Muscle layer of colon (tissue), 2 donors: ENCODE results near the gene TSEN34.
"Not testable (repeated sequence)": the region's sequence is repeated elsewhere in the genome, so short reads cannot be mapped to it uniquely, and the experiment has no call there.

Source experiments
- H3K27ac ChIP-seq: one replicate; pipeline ENCODE4 v1.7.0; 2013; ENCODE audit warnings: low read depth, mild to moderate bottlenecking, low read length, moderate library complexity
- H3K27me3 ChIP-seq, 2 donors: one replicate each; pipeline ENCODE4 v1.7.0; 2013; ENCODE audit warnings: low read length in 2 of 2, mild to moderate bottlenecking in 2 of 2; ENCODE audit not compliant: insufficient read depth in 2 of 2, control insufficient read depth in 1 of 2
- H3K36me3 ChIP-seq: one replicate; pipeline ENCODE4 v1.7.0; 2013; ENCODE audit warnings: mild to moderate bottlenecking, low read length; ENCODE audit not compliant: insufficient read depth
- H3K4me1 ChIP-seq: one replicate; pipeline ENCODE4 v1.7.0; 2013; ENCODE audit warnings: mild to moderate bottlenecking, low read length; ENCODE audit not compliant: insufficient read depth
- H3K4me3 ChIP-seq, 2 donors: one replicate each; pipeline ENCODE4 v1.7.0; 2013; ENCODE audit warnings: low read length in 2 of 2, low read depth in 1 of 2, mild to moderate bottlenecking in 1 of 2, moderate library complexity in 1 of 2
- H3K9ac ChIP-seq: one replicate; pipeline ENCODE4 v1.7.0; 2013; ENCODE audit warnings: low read length
- H3K9me3 ChIP-seq: one replicate; pipeline ENCODE4 v1.7.0; 2013; ENCODE audit warnings: mild to moderate bottlenecking, low read length
- donor health status: abdominal sarcoma.
- donor health status: Adenocarcinoma of cecum.

TSEN34 gene

DNA sequence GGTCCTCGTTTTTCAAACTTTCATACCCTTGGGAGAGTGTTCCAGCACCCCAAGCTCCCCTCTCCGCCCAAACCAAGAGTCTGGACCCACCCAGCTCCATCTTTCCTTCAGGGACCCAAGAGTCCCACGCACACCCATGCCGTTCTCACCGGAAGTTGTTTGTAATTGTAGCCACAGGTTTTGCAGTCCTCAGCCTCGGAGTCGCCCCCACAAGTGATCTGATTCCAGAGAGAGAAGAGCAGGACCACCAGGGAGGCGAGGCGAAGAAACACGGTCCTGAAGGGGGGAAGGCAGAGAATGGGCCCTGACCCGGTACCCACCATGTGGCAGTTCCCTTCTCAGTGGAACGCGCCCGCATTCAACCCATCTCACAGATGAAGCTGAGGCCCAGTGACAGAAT is 28.2 kb upstream of the TSEN34 start:
- Histone ChIP-seq H3K27me3 (peaks cover 0 to 22% of the 10 kb centered on the region in 2 donors), H3K27ac (no peak overlapping the region), H3K9me3 (no peaks in the 10 kb centered on the region), H3K4me3 (peak overlapping the region in 1 of 2 donors; percentile 52), H3K4me1 (peaks cover 35% of the 10 kb centered on the region), H3K36me3 (peaks cover 6% of the 10 kb centered on the region), H3K9ac (no peak overlapping the region)

DNA sequence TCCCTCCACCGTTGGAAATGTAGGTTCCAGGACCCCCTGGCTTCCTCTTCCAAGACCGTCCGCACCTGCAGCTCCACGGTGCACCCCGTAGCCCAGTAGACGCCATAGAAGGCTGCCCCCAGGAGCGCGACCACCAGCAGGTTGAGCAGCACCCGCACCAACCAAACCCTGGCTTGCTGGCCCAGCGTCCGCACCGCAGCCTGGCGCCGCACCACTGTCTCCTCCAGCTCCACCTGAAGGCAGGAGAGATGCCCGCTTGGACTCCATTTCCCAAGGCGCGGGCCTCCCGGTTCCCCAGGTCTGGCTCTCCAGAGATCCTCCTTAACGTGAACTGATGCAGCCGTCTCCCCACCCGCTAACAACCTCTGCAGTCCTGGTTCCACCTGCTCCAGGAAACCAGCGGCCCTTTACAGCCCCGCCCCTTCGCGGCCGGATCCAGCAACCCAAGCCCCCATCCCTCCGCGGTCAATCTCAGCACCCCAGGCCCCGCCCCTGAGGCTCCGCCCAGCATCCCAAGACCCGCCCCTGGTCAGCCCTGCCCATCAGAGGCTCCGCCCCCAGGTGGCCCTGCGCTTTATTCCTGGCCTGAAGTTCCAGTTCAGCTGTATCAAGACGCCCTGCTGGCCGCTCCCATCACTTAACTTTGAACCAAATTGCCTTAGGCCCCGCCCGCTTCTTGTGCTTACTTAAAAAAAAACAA is 26.6 kb upstream of the TSEN34 start:
- no peaks in the 10 kb centered on the region for H3K36me3 ChIP-seq
- peaks cover 0 to 27% of the 10 kb centered on the region in 2 donors for H3K27me3 ChIP-seq
- no peak overlapping the region for H3K4me3 ChIP-seq
- no peak overlapping the region for H3K27ac ChIP-seq
- H3K9me3 ChIP-seq: no peaks in the 10 kb centered on the region
- H3K9ac ChIP-seq: no peak overlapping the region
- H3K4me1 ChIP-seq: peaks cover 27% of the 10 kb centered on the region

DNA sequence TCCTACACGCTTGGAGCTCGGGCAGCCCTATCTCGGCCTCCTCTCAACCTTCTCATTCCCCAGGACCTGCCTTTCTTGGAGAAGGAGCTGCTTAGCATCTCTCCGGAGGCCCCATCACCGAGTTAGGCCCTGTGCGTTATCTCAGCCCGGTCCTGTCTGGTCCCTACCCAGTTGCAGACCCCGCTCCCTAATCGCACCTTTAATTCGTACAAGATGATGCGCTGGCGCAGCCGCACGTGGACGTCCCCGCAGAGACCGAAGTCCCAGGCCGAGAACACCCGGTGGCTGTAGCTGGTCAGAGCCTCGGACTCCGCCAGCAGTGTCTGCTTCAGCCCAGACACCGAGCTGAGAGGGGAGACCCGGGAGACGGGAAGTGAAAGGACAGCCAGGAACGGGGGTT is 25.9 kb upstream of the TSEN34 start:
- H3K4me1 ChIP-seq: peaks cover 27% of the 10 kb centered on the region
- H3K36me3 ChIP-seq: no peaks in the 10 kb centered on the region
- no peaks in the 10 kb centered on the region for H3K9me3 ChIP-seq
- no peak overlapping the region for H3K4me3 ChIP-seq
- no peak overlapping the region for H3K9ac ChIP-seq
- H3K27ac ChIP-seq: no peak overlapping the region
- H3K27me3 ChIP-seq: peaks cover 0 to 27% of the 10 kb centered on the region in 2 donors

DNA sequence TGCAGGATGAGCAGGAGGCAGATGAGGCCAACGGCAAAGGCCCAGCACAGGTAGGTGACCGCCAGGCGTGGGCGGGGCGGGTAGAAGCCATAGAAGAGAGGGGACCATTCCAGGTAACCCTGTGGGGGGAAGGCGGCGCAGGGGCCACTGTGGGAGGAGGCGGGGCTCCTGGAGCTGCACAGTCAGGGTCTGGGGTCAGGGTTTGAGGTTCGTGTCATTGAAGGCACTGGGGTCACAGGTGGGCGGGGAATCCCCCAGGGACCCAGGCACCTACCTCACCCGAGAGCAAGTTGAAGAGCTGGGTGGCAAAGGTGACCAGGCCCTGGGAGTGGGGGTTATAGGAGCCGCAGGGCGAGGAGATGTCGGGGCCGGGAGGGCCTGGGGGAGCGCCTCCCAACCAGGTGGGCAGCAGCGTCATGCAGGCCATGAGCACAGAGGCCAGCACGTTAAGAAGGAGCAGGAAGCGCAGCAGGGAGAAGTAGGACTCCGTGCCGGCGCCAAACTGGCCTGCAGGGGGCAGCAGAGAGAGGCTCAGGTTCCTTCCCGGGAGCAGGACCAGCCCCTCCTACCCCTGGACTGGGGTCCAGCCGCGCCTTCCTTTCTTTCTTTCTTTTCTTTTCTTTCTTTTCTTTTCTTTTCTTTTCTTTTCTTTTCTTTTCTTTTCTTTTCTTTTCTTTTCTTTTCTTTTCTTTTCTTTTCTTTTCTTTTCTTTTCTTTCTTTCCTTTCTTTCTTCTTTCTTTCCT is 22.8 kb upstream of the TSEN34 start:
- Histone ChIP-seq H3K27ac (no peak overlapping the region), H3K9ac (no peak overlapping the region)

DNA sequence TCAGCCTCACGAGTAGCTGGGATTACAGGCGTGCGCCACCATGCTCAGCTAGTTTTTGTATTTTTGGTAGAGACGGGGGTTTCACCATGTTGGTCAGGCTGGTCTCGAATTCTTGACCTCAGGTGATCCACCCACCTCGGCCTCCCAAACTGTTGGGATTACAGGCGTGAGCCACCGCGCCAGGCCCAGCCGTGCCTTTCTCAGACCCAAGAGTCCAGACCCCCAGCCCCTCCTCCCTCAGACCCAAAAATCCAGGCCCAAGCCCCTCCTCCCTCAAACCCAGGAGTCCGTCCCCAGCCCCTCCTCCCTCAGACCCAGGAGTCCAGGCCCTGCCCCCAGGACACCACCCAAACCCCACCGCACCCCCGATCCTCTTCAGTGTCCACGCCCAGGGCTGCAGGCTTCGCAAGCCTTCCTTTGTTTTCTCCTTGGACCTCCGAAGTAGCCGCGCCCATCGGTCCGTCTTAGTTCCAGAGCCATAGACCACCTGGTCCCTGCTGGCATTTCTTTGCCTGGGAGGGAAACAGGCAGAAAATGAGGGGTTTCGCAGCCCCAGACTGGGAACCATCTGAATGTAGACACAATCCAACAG is 21.9 kb upstream of the TSEN34 start:
- Histone ChIP-seq H3K36me3 (no peaks in the 10 kb centered on the region), H3K4me3 (no peak overlapping the region), H3K9ac (no peak overlapping the region), H3K27me3 (peaks cover 0 to 48% of the 10 kb centered on the region in 2 donors), H3K27ac (no peak overlapping the region), H3K4me1 (peaks cover 10% of the 10 kb centered on the region), H3K9me3 (no peaks in the 10 kb centered on the region)

More for the DNA sequence above, 22.8 kb upstream of the TSEN34 start:
- peaks cover 11% of the 10 kb centered on the region for H3K4me1 ChIP-seq
- peaks cover 0 to 39% of the 10 kb centered on the region in 2 donors for H3K27me3 ChIP-seq
- no peak overlapping the region for H3K4me3 ChIP-seq
- no peaks in the 10 kb centered on the region for H3K9me3 ChIP-seq
- no peaks in the 10 kb centered on the region for H3K36me3 ChIP-seq

DNA sequence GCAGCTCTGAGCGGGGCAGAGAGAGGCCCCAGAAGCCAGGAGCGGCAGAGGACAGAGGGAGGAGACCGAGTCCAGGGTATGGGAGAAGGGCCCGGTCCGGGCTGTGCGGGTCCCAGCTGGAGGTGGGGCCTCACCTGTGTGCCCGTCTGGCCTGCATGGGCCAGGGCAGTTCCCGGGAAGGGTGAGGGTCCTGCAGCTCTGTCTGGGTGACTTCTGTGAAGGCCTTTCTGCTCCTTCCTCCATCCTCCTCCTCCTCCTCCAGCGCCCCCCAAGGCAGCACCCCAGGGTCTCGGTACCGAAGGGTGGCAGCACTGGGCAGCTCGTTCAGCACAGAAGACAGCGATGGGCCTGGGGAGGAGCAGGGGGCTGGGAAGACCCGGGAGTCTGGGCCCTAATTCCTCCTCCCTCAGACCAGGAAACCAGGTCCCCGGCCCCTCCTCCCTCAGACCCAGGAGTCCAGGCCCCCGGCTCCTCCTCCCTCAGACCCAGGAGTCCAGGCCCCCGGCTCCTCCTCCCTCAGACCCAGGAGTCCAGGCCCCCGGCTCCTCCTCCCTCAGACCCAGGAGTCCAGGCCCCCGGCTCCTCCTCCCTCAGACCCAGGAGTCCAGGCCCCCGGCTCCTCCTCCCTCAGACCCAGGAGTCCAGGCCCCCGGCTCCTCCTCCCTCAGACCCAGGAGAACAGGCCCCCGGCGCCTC is 19.2 kb upstream of the TSEN34 start:
- H3K9ac ChIP-seq, H3K4me3 ChIP-seq, H3K9me3 ChIP-seq, H3K36me3 ChIP-seq, H3K27ac ChIP-seq, H3K4me1 ChIP-seq: not testable (repeated sequence)
- H3K27me3 ChIP-seq: peaks cover 0 to 30% of the 10 kb centered on the region in 2 donors

DNA sequence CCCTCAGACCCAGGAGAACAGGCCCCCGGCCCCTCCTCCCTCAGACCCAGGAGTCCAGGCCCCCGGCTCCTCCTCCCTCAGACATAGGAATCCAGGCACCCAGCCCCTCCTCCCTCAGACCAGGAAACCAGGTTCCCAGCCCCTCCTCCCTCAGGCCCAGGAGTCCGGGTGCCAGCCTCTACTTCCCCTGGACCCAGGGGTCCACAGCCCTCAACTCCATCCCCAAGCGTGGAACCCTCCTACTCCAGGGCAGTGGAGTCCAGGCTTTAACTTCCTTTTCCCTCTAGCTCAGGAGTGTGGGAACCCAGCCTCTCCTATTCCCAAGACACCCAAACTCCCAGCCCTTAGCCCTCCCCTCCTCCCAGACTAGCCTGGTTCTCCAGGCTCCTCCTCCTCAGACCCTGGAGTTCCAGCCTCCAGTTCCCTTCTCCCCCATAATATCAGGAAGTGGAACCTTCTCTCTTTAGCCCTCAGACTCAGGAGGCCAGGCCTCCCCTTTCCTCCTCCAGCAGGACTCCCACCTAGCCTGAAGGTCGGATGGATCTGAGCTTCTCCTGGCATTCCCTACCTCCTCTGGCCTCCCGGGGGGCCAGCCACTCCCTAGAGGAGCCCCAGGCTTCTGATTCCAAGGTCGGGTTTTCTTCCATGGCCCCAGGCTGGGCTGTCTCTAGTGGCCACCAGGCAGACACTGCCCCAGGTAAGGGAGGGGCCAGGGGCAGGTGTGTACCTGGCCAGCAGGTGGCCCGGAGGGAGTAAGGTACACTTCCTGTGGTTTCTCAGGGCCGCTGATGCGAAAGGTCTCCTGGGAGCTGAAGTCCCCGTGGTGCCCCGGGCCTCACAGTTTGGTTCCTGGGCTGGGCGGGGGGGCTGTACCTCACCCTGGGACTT is 18.4 kb upstream of the TSEN34 start, which contains the start of gene TMC4:
TSS of gene TMC4 (minus strand) at position 690 of the 888 bp plus-strand sequence. CDS start at position 647, 43 bp downstream.
- H3K9me3 ChIP-seq: no peaks in the 10 kb centered on the region
- no peak within 1 kb of the TSS for H3K27ac ChIP-seq
- H3K4me3 ChIP-seq: no peak within 1 kb of the TSS
- peaks cover 4% of the 10 kb centered on the region for H3K4me1 ChIP-seq
- H3K36me3 ChIP-seq: no peaks in the 10 kb centered on the region
- H3K27me3 ChIP-seq: peaks cover 0 to 30% of the 10 kb centered on the region in 2 donors
- H3K9ac ChIP-seq: no peak within 1 kb of the TSS

DNA sequence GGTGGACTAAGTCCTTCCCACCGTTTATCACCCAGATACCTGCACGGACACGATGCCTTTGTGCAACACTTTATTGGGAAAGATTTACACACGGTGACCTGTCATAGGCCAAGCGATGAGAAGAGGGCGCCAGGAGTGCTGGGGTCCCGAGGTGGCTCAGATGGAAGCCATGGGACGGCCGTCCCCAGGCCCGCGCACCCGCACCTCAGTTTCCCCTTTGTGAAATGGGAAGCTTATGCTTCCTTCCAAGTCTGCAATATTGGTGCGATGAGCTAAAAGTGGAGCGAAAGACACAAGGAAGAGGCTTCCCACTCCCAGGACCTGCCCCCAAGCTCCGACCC is 17.8 kb upstream of the TSEN34 start:
- Histone ChIP-seq H3K4me1 (peaks cover 1% of the 10 kb centered on the region), H3K9me3 (no peaks in the 10 kb centered on the region), H3K4me3 (no peak overlapping the region), H3K36me3 (peaks cover 5% of the 10 kb centered on the region), H3K27ac (no peak overlapping the region), H3K9ac (no peak overlapping the region), H3K27me3 (peaks cover 0 to 25% of the 10 kb centered on the region in 2 donors)

DNA sequence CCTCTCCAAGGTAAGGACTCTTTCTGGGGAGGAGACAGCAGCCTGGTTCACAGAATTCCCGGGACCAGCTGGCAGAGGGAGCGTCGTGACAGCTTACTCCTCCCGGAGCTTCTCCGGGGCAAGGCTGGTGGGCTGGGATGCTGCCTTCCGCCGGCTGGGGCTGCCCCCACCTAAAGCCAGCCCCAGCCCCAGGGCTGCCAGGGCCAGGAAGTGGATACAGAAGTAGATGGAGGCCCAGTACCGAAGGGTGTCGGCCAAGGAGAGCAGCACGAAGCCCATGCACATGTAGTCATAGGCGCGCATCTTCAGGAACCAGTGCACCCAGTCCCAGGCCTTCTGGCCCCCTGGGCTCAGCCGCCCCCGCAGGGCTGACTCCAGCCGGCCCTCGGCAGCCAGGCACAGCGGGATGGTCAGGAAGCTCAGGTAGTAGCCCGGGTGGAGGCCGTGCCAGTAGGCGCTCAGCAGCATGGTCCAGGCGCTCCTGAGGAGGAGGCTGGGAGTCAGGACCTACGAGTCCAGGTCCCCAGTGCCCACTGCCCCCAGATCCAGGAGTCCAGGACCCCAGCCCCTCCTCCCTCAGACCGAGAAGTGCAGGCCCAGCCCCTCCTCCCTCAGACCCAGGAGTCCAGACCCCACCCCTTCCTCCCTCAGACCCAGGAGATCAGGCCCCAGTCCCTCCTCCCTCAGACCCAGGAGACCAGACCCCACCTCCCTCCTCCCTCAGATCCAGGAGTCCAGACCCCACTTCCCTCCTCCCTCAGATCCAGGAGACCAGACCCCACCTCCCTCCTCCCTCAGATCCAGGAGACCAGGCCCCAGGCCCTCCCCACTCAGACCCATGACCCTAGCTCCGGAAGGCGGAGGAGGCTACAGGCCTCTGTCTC is 16.9 kb upstream of the TSEN34 start:
- peaks cover 5% of the 10 kb centered on the region for H3K36me3 ChIP-seq
- no peaks in the 10 kb centered on the region for H3K9me3 ChIP-seq
- H3K4me3 ChIP-seq: no peak overlapping the region
- no peak overlapping the region for H3K9ac ChIP-seq
- peaks cover 0 to 24% of the 10 kb centered on the region in 2 donors for H3K27me3 ChIP-seq
- H3K4me1 ChIP-seq: no peaks in the 10 kb centered on the region
- H3K27ac ChIP-seq: no peak overlapping the region
